Measurements from ENCODE around the gene GDF9.
"Not testable (repeated sequence)": the region's sequence is repeated elsewhere in the genome, so short reads cannot be mapped to it uniquely, and the experiment has no call there.

The GDF9 gene

DNA sequence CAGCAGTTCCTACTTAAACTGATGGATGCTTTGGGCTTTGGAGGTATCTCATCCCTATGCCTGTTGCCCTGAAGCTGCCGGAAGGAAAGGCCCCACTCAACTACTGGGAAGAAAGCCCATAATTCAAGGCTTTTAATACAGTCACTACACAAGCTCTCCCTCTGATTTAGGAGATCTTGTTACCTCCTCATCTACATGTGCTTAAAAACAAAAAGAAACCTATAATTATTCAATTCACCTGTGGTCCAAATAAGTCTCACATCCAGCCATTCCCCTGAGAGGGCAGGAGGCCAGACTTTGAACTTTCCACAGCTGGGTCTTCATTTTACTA, 6.5 kb upstream of the GDF9 start:
- DNase-seq, result no peak

DNA sequence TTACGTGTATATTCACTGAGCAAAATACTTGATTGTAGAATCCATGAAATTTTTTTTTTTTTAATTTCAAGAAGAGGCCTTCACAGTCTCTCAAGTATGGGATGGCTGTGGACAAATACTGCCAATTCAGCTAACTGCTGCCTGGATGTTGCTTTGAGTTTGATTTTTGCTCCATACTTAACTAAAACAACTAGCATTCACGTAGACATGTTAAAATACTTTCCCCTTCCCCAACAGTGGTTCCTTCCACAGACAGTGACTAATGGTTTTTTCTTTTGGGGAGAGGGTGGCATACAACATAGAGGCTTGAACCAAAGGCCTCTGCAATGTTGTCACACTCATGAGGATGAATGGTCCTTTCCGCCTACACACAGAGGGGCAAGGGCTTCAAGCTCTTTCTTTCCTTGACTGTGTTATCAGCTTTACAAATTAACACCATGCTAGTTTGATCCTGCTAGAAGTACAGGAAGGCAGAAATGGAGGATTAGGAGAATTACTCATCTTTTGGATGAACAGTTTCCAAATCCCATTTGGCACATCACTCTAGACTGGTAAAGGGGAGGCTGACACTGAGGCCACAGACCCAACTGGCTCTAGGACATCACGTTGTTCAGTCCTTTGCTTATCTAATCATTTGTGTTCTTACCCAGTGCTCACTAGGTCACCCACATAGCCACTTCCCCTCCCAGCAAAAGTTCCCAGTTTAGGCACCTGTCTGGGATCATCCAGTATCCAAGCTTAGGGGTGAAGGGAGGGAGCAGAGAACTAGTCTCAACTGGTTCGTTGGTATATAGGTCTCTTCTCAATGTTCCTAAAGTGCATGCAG, 5.4 kb upstream of the GDF9 start:
- no peak for DNase-seq

- no peak for DNase-seq
Measured at GRCh38 chr5:132870801-132871200, 4.5 kb upstream of the GDF9 start.

DNA sequence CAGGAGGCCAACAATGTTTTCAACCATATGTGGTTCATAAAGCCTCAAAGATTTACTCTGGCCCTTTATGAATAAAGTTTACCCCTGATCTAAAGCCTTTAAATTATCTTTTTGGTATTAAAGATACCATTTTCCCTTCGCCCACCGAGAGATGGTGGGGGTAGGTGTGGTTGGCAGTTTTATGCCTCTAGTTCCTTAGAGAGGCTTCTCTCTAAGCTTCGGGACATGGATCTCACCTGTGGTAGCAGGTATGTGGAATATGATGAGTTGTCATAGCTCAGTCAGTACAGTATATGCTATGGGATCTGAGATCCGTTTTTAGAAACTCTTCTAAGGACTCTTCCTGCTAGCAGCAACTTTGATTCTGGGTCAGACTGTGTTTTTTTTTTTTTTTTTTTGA, 2.5 kb upstream of the GDF9 start:
- DNase-seq, result no peak

GRCh38 chr5:132867046-132867451, 780 bp upstream of the GDF9 start:
- no peak for DNase-seq

GRCh38 chr5:132865668-132866341, 464 bp downstream of the GDF9 start:
- no peak for DNase-seq

DNA sequence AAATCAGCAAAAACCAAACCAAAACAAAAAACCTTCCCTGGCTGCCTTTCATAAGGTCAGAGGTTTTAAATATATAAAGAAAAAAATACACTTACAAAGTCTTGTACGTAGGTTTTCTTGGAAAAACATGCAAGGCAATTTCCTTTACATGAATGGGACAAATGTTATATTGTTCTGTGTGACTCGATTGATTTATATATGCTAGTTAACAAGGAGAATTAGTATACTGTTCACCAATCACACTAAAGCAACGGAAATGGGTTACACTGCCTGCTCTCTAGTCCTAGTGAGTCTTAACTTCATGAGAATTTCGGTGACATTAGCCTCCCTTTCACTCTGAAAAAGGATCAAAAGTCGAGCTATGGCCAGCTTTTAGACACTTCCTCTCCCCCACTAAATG, 5.5 kb downstream of the GDF9 start:
- no peak for DNase-seq

DNA sequence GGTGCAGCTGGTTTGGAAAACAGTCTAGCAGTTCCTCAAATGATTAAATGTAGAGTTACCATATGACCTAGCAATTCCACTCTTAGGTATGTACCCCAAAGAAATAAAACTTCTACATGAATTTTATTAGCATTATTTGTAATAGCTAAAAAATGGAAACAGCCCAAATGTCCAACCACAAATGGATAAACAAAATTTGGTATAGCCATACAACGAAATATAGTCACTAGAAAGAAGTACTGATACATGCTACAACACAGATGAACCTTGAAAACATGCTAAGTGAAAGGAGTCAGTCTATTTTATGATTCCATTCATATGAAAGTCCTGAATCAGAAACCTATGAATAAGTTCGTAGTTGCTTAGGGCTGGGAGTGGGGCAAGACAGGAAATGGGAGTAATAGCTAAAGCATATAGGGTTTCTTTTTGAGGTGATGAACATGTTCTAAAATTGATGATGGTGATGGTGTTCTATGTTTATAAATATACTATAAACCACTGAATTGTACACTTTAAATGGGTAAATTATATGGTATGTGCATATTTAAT, 6.3 kb downstream of the GDF9 start:
- DNase-seq, result no peak

GRCh38 chr5:132856011-132856410, 10.3 kb downstream of the GDF9 start:
- no peak for DNase-seq

GRCh38 chr5:132854992-132855391, 11.3 kb downstream of the GDF9 start:
- DNase-seq, result not testable (repeated sequence)

DNA sequence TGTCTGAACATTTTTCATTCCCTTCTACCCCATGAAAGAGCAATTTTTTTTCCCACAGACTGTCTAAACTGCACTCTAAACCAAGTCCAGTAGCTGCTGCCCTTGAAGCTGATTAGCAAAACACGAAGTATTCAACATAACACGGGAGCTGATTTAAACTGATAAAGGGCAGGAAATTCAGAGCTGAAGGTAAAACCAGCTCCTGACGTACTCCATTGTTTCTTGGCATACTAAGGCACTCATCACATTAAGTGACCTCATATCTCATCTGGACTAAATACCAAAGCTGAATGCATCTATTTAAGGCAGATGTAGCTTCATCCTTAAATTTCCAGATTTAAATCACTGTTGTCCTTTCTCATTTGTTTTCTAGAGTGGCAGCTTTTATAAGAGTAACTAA, 12.0 kb downstream of the GDF9 start:
- DNase-seq, result no peak

- no peak for DNase-seq
Measured at GRCh38 chr5:132853790-132854189, 12.5 kb downstream of the GDF9 start.

DNA sequence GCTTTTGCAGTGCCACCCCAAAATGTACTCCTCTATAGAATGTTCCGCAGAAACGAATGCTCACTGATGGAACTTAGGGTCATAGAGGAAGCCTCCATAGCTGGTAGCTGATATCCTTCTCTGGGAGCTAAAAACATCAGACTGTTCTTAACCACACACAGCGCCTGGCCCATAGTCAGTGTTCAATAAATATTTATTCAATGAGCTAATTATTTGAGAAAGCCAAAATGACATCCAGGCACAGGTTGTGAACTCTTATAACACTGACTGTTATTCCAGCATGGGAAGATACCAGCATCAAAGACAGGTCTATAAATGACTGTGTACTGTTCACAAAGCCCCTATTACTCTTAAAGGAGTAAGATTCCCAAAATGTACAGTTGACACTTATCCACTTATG, 12.9 kb downstream of the GDF9 start:
- DNase-seq, result no peak

GRCh38 chr5:132850066-132850465, 16.2 kb downstream of the GDF9 start:
- DNase-seq, result no peak

DNA sequence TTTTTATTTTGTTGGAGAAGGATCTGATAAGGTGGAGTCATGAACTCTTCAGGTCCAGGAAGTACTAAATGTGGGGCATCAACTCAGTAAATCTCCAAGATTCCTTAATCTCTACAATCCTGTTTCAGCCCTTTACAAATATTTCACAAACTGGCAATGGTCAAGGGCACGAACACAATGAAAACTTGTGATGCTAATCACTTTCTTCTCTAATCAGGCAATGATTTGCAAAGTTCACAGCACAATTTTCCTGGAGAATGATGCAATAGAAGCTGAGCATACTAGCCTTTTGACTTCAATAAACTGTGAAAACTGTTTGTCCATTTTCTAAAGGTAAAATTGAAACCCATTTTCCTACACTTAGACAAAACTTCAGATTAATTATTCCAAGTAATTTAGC, 16.9 kb downstream of the GDF9 start:
- no peak for DNase-seq

DNA sequence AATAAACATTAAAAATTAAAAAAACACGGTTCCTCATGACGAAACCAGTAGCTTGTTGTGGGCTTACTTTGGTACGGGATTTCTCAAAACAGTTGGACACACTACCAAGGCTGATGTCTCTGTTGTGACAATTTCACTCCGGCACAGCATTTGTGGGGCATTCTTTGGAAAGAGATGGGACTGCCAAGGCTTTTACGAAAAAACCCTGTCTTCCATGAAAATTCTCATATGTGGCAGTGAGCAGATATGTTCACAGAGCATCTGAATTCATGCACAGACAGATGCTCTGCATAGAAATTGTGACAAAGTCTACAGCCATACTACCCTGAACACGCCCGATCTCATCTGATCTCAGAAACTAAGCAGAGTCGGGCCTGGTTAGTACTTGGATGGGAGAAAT, 18.0 kb downstream of the GDF9 start:
- no peak for DNase-seq

DNA sequence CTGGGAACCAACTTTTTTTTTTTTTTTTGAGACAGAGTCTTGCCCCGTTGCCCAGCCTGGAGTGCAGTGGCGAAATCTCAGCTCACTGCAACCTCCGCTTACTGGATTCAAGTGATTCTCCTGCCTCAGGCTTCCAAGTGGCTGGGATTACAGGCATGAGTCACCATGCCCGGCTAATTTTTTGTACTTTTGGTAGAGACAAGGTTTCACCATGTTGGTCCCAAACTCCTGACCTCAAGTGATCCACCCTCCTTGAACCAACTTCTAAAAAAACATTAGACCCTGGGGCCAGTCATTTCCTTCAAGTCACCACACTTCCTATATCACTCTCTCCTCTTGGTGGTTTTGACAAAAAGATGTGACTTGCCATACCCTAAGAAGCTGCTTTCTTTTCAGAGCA, 25.0 kb downstream of the GDF9 start:
- DNase-seq, result no peak

GRCh38 chr5:132840896-132841295, 25.4 kb downstream of the GDF9 start:
- DNase-seq, result no peak

- DNase-seq, result no peak
Measured at GRCh38 chr5:132840313-132840712, 26.0 kb downstream of the GDF9 start.

- peak; percentile 40 for DNase-seq
Measured at GRCh38 chr5:132839426-132840301, 26.6 kb downstream of the GDF9 start.

DNA sequence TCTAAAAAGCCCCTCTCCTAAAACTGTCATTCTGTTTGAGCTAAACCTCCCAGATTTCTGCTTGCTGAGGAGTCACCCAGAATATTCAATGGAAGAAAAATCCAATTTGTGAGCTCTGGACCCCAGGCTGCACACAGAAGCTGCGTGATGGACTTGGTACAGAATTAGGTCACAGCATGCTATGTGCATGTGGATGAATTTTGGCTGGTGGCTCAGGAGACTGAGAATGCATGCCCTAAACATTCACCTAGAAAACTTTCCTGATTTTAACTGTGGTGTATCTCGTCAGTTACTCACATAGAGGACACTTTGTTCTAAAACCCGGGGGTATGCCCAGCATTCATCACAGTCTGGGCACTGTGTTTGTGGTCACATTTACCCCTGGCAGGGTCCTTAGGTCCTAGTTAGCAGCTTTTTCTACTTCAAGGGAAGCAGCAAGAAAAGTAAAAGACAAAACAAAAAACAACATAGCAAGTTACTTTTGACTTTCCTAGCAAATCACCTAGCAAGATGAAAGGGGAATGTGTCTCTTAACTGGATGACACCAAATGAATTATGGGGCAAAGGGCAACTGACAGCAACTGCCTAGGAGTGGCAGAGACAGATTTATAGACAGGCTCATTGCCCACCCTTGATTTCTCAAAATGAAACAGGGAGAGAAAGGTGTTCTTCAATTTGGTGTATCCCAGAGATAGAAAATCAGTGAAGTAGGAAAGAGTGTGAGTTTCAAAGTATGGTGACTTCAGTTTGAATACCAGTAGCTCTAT, 27.6 kb downstream of the GDF9 start:
- no peak for DNase-seq

DNA sequence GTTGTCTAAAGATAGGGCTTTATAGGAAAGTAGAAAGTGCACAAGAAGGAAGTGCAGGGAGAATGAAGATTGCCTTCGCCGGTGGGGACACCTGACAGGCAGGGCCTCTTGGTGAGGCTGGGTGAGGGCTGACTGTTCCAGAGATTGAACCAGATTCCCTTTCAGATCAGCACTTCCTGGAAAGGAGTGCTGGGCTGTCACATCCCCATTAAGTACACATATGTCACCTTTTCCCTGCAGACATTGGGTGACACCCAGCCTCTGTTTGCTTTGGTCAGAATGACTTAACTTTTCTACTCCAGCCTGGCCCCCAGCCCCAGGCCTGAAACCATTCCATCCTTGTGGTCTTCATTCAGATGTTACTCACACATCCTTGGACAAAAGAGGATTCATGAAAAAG, 28.4 kb downstream of the GDF9 start:
- DNase-seq, result no peak
